WTC11 (cell line): Measurements from ENCODE around the gene MEGF10.

ENCODE experiments used
- NFYB ChIP-seq: sonication (generic); formaldehyde crosslinking; conservative IDR thresholded peaks from 2 replicates; pipeline ENCODE4 v1.8.0; 2022; ENCODE audit warnings: low read depth, missing genetic modification reagents
- TF ChIP-seq, protein P1 (sequence below): sonication (generic); formaldehyde crosslinking; conservative IDR thresholded peaks from 2 replicates; pipeline ENCODE4 v1.8.1; 2022; ENCODE audit warnings: mild to moderate bottlenecking, missing genetic modification reagents
- TF ChIP-seq, protein P2 (sequence below): sonication (generic); formaldehyde crosslinking; IDR thresholded peaks from 2 replicates; pipeline ENCODE4 v1.8.0; 2023; ENCODE audit warnings: mild to moderate bottlenecking, missing genetic modification reagents
- TF ChIP-seq, protein P3 (sequence below): fragments of 200-600 bp; IDR thresholded peaks from 2 replicates; pipeline ENCODE4 v1.8.0; 2022; ENCODE audit warnings: antibody characterized with exemption
- TF ChIP-seq, protein P4 (sequence below): sonication (generic); formaldehyde crosslinking; IDR thresholded peaks from 2 replicates; pipeline ENCODE4 v1.8.0; 2022; ENCODE audit warnings: mild to moderate bottlenecking, missing genetic modification reagents
- TF ChIP-seq, protein P5 (sequence below): fragments of 250-450 bp; sonication (Bioruptor Pico); IDR thresholded peaks from 2 replicates; pipeline ENCODE4 v1.9.0; 2021; ENCODE audit warnings: mild to moderate bottlenecking, borderline replicate concordance

DNA sequence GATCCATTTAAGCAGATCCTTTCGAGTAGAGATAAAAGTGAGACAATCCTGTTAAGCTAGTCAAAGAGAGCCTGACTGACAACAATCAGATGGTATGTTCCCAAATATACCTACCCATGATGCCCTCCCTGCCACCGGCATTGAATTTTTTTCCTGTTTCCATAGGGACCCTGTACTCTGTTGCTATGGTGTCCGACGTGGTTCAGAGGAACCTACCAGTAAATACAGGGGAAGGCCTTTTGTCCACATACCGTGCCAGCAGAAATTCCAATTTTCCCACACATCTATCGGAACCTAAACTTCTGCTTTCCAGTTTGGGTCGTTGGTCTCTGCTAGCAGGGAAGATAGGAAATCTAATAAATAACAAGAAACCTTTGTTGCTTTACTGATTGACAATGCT is 64.7 kb downstream of the MEGF10 start:
- TF ChIP-seq, protein P1, sequence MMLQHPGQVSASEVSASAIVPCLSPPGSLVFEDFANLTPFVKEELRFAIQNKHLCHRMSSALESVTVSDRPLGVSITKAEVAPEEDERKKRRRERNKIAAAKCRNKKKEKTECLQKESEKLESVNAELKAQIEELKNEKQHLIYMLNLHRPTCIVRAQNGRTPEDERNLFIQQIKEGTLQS (CRISPR knock-in tag), result no peak
- TF ChIP-seq, protein P2, sequence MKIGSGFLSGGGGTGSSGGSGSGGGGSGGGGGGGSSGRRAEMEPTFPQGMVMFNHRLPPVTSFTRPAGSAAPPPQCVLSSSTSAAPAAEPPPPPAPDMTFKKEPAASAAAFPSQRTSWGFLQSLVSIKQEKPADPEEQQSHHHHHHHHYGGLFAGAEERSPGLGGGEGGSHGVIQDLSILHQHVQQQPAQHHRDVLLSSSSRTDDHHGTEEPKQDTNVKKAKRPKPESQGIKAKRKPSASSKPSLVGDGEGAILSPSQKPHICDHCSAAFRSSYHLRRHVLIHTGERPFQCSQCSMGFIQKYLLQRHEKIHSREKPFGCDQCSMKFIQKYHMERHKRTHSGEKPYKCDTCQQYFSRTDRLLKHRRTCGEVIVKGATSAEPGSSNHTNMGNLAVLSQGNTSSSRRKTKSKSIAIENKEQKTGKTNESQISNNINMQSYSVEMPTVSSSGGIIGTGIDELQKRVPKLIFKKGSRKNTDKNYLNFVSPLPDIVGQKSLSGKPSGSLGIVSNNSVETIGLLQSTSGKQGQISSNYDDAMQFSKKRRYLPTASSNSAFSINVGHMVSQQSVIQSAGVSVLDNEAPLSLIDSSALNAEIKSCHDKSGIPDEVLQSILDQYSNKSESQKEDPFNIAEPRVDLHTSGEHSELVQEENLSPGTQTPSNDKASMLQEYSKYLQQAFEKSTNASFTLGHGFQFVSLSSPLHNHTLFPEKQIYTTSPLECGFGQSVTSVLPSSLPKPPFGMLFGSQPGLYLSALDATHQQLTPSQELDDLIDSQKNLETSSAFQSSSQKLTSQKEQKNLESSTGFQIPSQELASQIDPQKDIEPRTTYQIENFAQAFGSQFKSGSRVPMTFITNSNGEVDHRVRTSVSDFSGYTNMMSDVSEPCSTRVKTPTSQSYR, result no peak
- TF ChIP-seq, protein P3, sequence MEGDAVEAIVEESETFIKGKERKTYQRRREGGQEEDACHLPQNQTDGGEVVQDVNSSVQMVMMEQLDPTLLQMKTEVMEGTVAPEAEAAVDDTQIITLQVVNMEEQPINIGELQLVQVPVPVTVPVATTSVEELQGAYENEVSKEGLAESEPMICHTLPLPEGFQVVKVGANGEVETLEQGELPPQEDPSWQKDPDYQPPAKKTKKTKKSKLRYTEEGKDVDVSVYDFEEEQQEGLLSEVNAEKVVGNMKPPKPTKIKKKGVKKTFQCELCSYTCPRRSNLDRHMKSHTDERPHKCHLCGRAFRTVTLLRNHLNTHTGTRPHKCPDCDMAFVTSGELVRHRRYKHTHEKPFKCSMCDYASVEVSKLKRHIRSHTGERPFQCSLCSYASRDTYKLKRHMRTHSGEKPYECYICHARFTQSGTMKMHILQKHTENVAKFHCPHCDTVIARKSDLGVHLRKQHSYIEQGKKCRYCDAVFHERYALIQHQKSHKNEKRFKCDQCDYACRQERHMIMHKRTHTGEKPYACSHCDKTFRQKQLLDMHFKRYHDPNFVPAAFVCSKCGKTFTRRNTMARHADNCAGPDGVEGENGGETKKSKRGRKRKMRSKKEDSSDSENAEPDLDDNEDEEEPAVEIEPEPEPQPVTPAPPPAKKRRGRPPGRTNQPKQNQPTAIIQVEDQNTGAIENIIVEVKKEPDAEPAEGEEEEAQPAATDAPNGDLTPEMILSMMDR, result no peak
- TF ChIP-seq, protein P4, sequence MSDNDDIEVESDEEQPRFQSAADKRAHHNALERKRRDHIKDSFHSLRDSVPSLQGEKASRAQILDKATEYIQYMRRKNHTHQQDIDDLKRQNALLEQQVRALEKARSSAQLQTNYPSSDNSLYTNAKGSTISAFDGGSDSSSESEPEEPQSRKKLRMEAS (CRISPR knock-in tag), result no peak
- TF ChIP-seq NFYB (CRISPR knock-in tag), result no peak
- TF ChIP-seq, protein P5, sequence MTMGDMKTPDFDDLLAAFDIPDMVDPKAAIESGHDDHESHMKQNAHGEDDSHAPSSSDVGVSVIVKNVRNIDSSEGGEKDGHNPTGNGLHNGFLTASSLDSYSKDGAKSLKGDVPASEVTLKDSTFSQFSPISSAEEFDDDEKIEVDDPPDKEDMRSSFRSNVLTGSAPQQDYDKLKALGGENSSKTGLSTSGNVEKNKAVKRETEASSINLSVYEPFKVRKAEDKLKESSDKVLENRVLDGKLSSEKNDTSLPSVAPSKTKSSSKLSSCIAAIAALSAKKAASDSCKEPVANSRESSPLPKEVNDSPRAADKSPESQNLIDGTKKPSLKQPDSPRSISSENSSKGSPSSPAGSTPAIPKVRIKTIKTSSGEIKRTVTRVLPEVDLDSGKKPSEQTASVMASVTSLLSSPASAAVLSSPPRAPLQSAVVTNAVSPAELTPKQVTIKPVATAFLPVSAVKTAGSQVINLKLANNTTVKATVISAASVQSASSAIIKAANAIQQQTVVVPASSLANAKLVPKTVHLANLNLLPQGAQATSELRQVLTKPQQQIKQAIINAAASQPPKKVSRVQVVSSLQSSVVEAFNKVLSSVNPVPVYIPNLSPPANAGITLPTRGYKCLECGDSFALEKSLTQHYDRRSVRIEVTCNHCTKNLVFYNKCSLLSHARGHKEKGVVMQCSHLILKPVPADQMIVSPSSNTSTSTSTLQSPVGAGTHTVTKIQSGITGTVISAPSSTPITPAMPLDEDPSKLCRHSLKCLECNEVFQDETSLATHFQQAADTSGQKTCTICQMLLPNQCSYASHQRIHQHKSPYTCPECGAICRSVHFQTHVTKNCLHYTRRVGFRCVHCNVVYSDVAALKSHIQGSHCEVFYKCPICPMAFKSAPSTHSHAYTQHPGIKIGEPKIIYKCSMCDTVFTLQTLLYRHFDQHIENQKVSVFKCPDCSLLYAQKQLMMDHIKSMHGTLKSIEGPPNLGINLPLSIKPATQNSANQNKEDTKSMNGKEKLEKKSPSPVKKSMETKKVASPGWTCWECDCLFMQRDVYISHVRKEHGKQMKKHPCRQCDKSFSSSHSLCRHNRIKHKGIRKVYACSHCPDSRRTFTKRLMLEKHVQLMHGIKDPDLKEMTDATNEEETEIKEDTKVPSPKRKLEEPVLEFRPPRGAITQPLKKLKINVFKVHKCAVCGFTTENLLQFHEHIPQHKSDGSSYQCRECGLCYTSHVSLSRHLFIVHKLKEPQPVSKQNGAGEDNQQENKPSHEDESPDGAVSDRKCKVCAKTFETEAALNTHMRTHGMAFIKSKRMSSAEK (CRISPR knock-in tag), result no peak
